ENCODE data around the gene GAB2. TPM values are rescaled to one million over a fixed set of nuclear protein-coding genes. Genes with fewer than 3 reads are reported as not detected.
A peak's percentile ranks its signal among the peaks of the same experiment; 100 is the strongest.

GAB2 gene
- total and polyA plus RNA-seq, 5 experiments from 2014 or later = 0.16 to 3.0 (median 1.0) TPM; not detected in 1

DNA sequence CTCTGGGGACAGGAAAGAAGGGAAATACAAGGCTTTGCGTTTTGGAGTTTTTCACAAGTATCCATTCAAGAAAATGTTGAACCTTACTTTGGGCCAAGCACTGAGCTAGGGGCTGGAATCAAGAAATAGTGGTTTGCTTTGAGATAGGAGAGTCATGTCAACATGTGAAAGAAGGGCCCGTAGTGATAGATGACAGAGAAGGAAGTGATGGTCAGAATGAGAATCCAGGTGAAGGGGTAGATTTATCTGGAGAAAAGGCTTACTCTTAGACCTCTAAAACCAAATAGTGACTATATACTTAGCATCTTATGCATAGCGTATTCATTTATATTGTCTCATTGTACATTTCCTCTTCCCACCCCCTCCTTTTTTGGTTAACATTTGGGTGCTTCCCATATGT, 87.3 kb downstream of the GAB2 start:
- H3K36me3 Mint-ChIP-seq = no peaks in the 10 kb centered on the region
- POLR2A ChIA-PET = no interaction called here
- DNase-seq = no peak
- H3K27ac Mint-ChIP-seq = no peak overlapping the region
- H3K4me3 Mint-ChIP-seq = no peak overlapping the region
- H3K27me3 Mint-ChIP-seq = peaks cover 0 to 5% (median 0%) of the 10 kb centered on the region in 5 donors
- peaks cover 4 to 17% (median 8%) of the 10 kb centered on the region in 4 donors for H3K4me1 Mint-ChIP-seq
- H3K9me3 Mint-ChIP-seq = no peaks in the 10 kb centered on the region
- no peak for ATAC-seq

DNA sequence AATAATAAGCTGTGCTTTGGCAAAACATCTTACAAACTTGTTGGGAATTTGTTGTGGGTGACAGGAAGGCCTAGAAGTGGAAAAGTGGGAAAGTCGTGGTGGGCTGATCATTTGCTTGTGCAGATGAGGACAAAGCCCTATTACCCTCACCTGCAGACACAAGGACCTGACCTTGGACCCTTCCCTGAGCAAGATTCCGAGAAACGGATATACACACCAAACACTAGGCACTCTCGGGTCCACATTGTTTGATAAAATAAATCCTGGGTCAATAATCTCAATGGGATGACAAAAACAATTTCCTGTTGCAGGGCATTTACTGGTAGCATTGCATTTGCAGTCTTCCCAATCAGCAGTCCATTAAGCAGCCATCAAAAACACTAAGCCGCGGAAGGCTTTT, 89.7 kb downstream of the GAB2 start:
- ATAC-seq (no peak), DNase-seq (no peak)
- POLR2A ChIA-PET = interaction anchor here (0.6 kb wide), 1 partner anchor 79 kb away, joined by 3 read pairs; no protein-coding TSS in a partner anchor
- Mint-ChIP-seq H3K36me3 (no peaks in the 10 kb centered on the region), H3K4me1 (peaks cover 5 to 35% (median 17%) of the 10 kb centered on the region in 4 donors), H3K27me3 (no peaks in the 10 kb centered on the region), H3K9me3 (no peaks in the 10 kb centered on the region), H3K4me3 (no peak overlapping the region), H3K27ac (no peak overlapping the region)

DNA sequence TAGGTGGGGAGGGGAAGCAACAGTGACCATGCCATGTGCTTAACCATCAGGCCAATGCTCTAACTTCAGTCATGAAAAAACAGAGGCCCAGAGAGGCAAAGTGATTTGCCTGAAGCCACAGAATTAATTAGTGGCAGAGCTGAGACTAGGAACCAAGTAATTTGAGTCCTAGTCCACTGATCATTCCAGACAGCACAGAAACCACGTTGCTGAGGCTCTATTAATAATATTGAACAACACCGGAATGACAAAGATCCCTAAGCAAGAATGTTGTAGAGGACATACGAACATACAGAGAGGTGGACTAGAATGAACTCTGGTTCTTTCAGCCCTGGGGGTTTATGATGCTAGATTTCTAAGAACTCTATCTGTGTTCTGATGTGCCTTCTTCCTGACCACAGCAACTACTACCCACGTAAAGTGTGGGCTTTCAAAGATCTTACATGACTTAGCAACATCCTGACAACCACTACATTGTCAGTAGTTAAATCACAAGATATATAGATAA, 92.3 kb downstream of the GAB2 start:
- H3K9me3 Mint-ChIP-seq = peaks cover 0 to 1% (median 0%) of the 10 kb centered on the region in 9 donors
- DNase-seq (peak in 4 of 10 donors; percentile 7 to 66 (median 58)), ATAC-seq (peak; percentile 94 to 96)
- no peaks in the 10 kb centered on the region for H3K36me3 Mint-ChIP-seq
- peaks cover 1 to 27% (median 17%) of the 10 kb centered on the region in 4 donors for H3K4me1 Mint-ChIP-seq
- no peaks in the 10 kb centered on the region for H3K27me3 Mint-ChIP-seq
- POLR2A ChIA-PET = no interaction called here
- H3K4me3 Mint-ChIP-seq = peak overlapping the region in 2 of 10 donors; percentile 11 to 22
- H3K27ac Mint-ChIP-seq = peak overlapping the region in 8 of 10 donors; percentile 41 to 83 (median 57)

DNA sequence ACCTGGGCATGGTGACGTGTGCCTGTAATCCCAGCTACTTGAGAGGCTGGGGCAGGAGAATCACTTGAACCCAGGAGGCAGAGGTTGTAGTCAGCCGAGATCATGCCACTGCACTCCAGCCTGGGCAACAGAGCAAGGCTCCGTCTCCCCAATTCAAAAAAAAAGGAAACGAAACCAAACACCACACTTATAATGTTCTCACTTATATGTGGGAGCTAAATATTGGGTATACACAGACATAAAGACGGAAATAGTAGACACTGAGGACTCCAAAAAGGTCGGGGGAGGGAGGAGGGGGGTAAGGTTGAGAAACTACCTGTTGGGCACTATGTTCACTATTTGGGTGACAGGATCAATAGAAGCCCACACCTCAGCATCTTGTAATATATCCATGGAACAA, 94.3 kb downstream of the GAB2 start:
- ATAC-seq (no peak), DNase-seq (no peak)
- POLR2A ChIA-PET = interaction anchor here (0.7 kb wide), 1 partner anchor 9 kb away, joined by 3 read pairs; no protein-coding TSS in a partner anchor
- Mint-ChIP-seq H3K4me1 (peaks cover 1 to 27% (median 17%) of the 10 kb centered on the region in 4 donors), H3K27me3 (no peaks in the 10 kb centered on the region), H3K36me3 (no peaks in the 10 kb centered on the region), H3K4me3 (no peak overlapping the region), H3K27ac (no peak overlapping the region), H3K9me3 (peaks cover 0 to 1% (median 0%) of the 10 kb centered on the region in 9 donors)

DNA sequence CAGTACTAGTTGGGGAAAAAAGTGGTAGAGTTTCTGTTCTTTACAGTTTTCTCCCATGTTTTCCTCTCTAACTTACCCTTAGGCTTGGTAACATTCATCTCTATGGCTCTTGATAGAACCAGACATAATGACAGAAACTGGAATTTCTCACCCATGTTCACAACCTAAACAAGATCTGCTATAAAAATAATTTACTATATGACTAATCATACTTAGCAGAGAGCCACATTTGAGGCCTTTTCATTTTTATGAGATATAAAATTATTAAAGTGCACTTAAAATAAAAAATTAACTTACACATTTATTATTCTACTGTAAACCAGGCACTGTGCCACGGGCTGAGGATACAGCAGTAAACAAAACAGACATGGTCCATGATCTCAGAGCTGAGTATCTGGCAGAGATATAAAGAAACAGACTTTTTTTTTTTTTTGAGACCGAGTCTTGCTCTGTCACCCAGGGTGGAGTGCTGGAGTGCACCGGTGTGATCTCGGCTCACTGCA, 98.1 kb downstream of the GAB2 start:
- POLR2A ChIA-PET = no interaction called here
- H3K4me1 Mint-ChIP-seq = peaks cover 0 to 9% (median under 1%) of the 10 kb centered on the region in 4 donors
- no peak overlapping the region for H3K4me3 Mint-ChIP-seq
- no peak for DNase-seq
- peaks cover 0 to 1% (median 0%) of the 10 kb centered on the region in 9 donors for H3K9me3 Mint-ChIP-seq
- H3K27ac Mint-ChIP-seq = no peak overlapping the region
- H3K36me3 Mint-ChIP-seq = no peaks in the 10 kb centered on the region
- ATAC-seq = no peak
- H3K27me3 Mint-ChIP-seq = peaks cover 0 to 4% (median 0%) of the 10 kb centered on the region in 5 donors

DNA sequence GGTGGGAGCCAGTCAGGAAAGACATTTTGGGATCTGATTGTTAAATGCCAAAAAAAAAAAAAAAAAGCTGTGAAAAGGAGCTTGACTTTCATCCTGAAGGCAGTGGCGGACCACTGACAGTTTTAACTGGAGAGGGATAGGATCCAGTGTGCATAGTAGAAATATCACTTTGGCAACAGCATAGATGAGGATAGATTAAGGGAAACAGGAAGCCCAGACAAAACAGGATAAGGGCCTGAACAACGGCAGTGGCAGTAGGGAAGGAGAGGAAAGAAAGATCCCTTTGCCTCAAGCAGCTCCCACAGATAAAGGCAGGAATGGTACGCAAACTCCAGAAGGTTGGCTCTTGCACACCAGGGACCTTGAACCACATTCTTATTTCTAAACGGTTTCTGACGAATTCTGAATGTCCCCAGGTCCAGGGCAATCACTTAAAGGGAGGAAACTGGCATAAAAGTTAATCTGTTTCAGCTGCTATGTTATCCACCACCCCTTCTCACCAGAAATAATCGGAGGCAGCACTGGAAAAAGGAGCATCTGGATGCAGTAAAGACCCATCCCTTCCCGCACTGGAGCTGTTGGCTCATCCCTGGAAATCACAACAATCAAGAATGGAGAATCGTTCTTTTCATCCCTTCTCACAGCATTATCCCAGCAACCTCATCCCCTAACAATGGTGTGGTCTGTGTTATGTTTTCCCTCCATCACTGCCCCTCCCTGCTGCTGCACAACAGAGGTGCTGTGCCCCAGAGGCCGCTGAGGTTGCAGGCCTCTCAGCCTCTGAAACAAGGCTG, 99.1 kb downstream of the GAB2 start:
- H3K36me3 Mint-ChIP-seq = no peaks in the 10 kb centered on the region
- H3K4me1 Mint-ChIP-seq = peaks cover 0 to 7% (median 0%) of the 10 kb centered on the region in 4 donors
- no peak overlapping the region for H3K4me3 Mint-ChIP-seq
- H3K27ac Mint-ChIP-seq = no peak overlapping the region
- peaks cover 0 to 1% (median 0%) of the 10 kb centered on the region in 9 donors for H3K9me3 Mint-ChIP-seq
- POLR2A ChIA-PET = no interaction called here
- DNase-seq = no peak
- peaks cover 0 to 6% (median 0%) of the 10 kb centered on the region in 5 donors for H3K27me3 Mint-ChIP-seq
- no peak for ATAC-seq

DNA sequence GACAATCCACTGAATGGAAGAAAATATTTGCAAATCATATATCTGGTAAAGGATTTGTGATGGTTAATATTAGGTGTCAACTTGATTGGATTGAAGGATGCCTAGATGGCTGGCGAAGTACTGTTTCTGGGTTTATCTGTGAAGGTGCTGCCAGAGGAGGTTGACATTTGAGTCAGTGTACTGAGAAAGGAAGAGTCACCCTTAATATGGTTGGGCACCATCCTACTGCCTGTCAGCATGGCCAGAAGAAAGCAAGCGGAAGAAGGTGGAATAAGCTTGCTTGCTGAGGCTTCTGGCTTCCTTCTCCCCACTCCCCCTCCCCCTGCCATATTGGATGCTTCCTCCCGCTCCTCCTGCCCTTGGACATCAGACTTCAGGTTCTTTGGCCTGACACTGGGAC, 101.9 kb downstream of the GAB2 start:
- H3K9me3 Mint-ChIP-seq = no peaks in the 10 kb centered on the region
- peaks cover 0 to 18% (median 2%) of the 10 kb centered on the region in 4 donors for H3K4me1 Mint-ChIP-seq
- DNase-seq (no peak), ATAC-seq (no peak)
- no peak overlapping the region for H3K27ac Mint-ChIP-seq
- no peak overlapping the region for H3K4me3 Mint-ChIP-seq
- H3K27me3 Mint-ChIP-seq = peaks cover 0 to 6% (median 1%) of the 10 kb centered on the region in 5 donors
- no peaks in the 10 kb centered on the region for H3K36me3 Mint-ChIP-seq
- POLR2A ChIA-PET = no interaction called here

DNA sequence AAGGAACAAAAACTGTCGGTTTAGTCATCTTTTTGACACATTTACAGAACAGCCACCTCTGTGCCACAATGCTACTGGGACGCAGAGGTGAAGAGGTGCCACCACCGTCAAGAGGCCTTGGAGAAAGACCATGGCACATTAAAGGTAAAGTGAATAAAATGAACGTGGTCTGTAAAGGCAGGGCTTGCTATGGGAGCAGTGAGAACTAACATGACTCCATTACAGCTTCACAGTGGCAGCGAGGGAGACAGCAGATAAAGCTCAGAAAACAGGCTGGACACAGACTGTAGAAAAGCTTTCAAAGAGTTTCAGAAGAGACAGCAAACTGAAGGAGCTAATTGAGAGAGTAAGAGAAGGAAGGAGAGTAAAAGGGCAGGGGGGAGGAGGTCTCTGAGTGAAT, 102.9 kb downstream of the GAB2 start:
- Mint-ChIP-seq H3K4me1 (peaks cover 0 to 24% (median 2%) of the 10 kb centered on the region in 4 donors), H3K27ac (no peak overlapping the region), H3K9me3 (no peaks in the 10 kb centered on the region), H3K27me3 (peaks cover 0 to 6% (median 1%) of the 10 kb centered on the region in 5 donors), H3K36me3 (no peaks in the 10 kb centered on the region), H3K4me3 (no peak overlapping the region)
- ATAC-seq (no peak), DNase-seq (no peak)
- POLR2A ChIA-PET = no interaction called here

DNA sequence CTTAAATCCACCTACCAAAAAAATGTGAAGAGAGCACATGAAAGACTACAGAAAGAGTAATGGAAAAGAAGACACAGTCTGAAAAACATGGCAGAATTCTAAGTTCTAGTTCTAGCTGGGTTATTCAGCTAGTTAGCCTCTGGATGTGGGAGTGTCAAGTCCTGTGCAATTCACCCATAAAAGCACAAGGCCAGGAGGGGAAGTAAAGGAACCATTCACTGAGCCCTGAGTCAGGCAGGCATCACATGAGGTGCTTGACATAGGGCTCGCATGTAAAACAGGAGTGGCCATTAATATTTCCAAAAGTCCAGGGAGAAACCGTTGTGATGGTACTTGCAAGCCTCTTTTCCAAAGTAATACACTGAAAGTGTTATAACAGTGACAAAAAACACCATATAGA, 103.7 kb downstream of the GAB2 start:
- no peaks in the 10 kb centered on the region for H3K36me3 Mint-ChIP-seq
- ATAC-seq (no peak), DNase-seq (no peak)
- no peaks in the 10 kb centered on the region for H3K9me3 Mint-ChIP-seq
- peaks cover 0 to 27% (median 2%) of the 10 kb centered on the region in 4 donors for H3K4me1 Mint-ChIP-seq
- POLR2A ChIA-PET = interaction anchor here (0.6 kb wide), 1 partner anchor 10 kb away, joined by 3 read pairs; no protein-coding TSS in a partner anchor
- H3K27me3 Mint-ChIP-seq = peaks cover 0 to 6% (median 1%) of the 10 kb centered on the region in 5 donors
- H3K27ac Mint-ChIP-seq = no peak overlapping the region
- H3K4me3 Mint-ChIP-seq = no peak overlapping the region

DNA sequence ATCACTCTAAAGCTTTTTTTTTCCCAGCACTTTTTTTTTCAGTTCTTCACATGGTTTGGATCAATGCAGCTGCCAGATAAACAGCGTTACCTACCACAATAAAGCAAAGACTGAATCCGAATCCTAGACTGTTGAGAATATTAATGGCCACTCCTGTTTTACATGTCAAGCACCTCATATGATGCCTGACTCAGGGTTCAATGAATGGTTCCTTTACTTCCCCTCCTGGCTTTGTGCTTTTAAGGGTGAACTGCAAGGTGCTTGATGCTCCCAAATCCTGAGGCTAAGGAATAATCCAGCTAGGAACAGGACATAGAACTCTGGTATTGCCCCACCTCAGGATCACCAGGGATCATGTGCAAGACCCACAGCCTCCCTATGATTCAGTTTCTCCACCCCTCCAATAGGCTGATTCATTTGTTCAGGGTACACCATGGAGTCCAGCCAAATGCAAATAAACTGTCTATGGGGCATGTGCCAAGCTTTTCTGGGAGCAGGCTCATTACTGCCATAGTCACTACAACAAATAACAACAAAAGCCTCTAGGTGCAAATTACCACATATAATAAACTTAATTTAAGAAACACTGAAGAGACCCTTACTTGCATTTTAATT, 104.3 kb downstream of the GAB2 start:
- ATAC-seq = no peak
- Mint-ChIP-seq H3K27ac (no peak overlapping the region), H3K4me3 (no peak overlapping the region), H3K9me3 (no peaks in the 10 kb centered on the region), H3K36me3 (no peaks in the 10 kb centered on the region), H3K4me1 (peaks cover 0 to 28% (median 2%) of the 10 kb centered on the region in 4 donors), H3K27me3 (peaks cover 0 to 6% (median 1%) of the 10 kb centered on the region in 5 donors)
- POLR2A ChIA-PET = no interaction called here
- DNase-seq = no peak

DNA sequence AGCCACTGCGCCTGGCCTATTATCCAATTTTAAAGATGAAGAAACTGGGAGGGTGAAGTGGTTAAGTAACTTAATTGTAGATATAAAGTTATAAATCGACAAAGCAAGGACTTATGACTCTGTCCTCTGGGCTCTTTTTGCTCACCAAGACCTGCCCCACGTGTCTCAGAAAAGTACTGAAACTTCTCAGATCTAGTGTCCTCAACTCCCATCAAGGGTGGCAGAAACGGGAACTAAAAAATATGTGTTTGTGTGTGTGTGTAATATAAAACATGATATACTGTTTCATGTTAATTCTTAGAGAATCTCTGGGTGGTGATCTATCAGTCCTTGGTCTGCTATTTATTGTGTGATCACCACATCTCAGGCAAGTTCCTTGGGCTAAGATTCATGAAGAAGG, 104.9 kb downstream of the GAB2 start:
- POLR2A ChIA-PET = no interaction called here
- no peak for ATAC-seq
- Mint-ChIP-seq H3K27ac (peak overlapping the region in 2 of 10 donors; percentile 8 to 22), H3K36me3 (no peaks in the 10 kb centered on the region), H3K4me3 (no peak overlapping the region), H3K4me1 (peaks cover 0 to 28% (median 2%) of the 10 kb centered on the region in 4 donors), H3K27me3 (peaks cover 0 to 6% (median 1%) of the 10 kb centered on the region in 5 donors), H3K9me3 (no peaks in the 10 kb centered on the region)
- no peak for DNase-seq

DNA sequence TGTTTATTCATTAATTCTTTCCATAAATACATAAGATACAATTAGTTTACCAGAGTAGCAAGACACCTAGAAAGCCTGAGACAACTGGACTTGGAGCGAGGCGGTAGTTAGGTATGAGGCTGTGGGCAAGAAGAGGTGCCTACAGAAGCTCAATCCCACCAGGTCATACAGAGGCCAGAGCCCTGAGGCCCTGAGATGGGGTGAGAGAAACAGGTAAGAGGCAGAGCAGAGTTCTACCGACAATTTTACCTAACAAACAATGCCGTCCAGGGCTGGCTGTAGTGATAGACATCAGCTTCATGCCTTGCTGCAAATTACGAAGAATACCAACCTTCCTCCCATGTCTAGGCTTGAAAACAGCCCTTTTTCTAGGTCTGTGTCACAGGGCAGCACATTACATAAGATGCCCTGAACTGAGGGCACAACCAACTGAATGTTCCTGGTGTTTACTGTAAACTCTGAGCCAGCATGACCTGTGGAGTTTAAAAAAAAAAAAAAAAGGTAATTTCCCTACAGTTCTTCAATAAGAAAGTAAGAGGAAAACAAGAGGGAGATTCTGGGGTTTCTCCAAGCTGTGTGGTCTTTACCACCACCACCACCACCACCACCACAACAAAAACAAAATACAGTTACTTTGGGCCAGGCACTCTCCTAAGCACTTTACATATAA, 105.8 kb downstream of the GAB2 start:
- peak in 1 of 2 donors; percentile 49 for ATAC-seq
- Mint-ChIP-seq H3K36me3 (no peaks in the 10 kb centered on the region), H3K27me3 (peaks cover 0 to 6% (median 1%) of the 10 kb centered on the region in 5 donors), H3K4me3 (no peak overlapping the region), H3K27ac (peak overlapping the region in 1 of 10 donors; percentile 35), H3K9me3 (no peaks in the 10 kb centered on the region), H3K4me1 (peaks cover 0 to 28% (median 2%) of the 10 kb centered on the region in 4 donors)
- POLR2A ChIA-PET = no interaction called here
- no peak for DNase-seq
